Neural progenitor cell (in vitro differentiated cells): Measurements from ENCODE around the gene MS4A7. TPM values are rescaled to one million over a fixed set of nuclear protein-coding genes. Genes with fewer than 3 reads are reported as not detected.
A peak's percentile ranks its signal among the peaks of the same experiment; 100 is the strongest.

Experiments
- DNase-seq: peaks from one replicate; pipeline ENCODE4 v3.0.0-alpha.2; 2016; ENCODE audit warnings: low spot score
- H2AFZ ChIP-seq: fragments of 200-600 bp; sonication (generic); replicated peaks from 2 replicates; pipeline ENCODE4 v1.6.1; 2016; ENCODE audit warnings: antibody characterized with exemption
- H3F3A ChIP-seq: fragments of 200-600 bp; sonication (generic); 2 replicates; pipeline ENCODE4 v1.6.1; 2016; ENCODE audit warnings: antibody characterized with exemption, low read depth
- H3K27ac ChIP-seq: fragments of 200-600 bp; sonication (generic); 2 replicates; pipeline ENCODE4 v1.5.1; 2016; ENCODE audit warnings: mild to moderate bottlenecking
- H3K27me3 ChIP-seq: fragments of 200-600 bp; sonication (generic); 2 replicates; pipeline ENCODE4 v1.6.1; 2016; ENCODE audit warnings: mild to moderate bottlenecking, moderate library complexity
- H3K36me3 ChIP-seq: fragments of 200-600 bp; sonication (generic); 2 replicates; pipeline ENCODE4 v1.5.1; 2016
- H3K4me1 ChIP-seq: fragments of 200-600 bp; sonication (generic); 2 replicates; pipeline ENCODE4 v1.6.1; 2016; ENCODE audit warnings: mixed run types
- H3K4me2 ChIP-seq: fragments of 200-600 bp; sonication (generic); 2 replicates; pipeline ENCODE4 v1.6.1; 2016
- H3K4me3 ChIP-seq: fragments of 200-600 bp; sonication (generic); 2 replicates; pipeline ENCODE4 v1.5.1; 2016
- H3K79me2 ChIP-seq: fragments of 200-600 bp; sonication (generic); 2 replicates; pipeline ENCODE4 v1.6.1; 2016; ENCODE audit warnings: low read depth
- H3K9ac ChIP-seq: fragments of 200-600 bp; sonication (generic); 2 replicates; pipeline ENCODE4 v1.6.1; 2016
- H3K9me3 ChIP-seq: fragments of 200-600 bp; sonication (generic); 2 replicates; pipeline ENCODE4 v1.5.1; 2016; ENCODE audit warnings: low read depth
- H4K20me1 ChIP-seq: fragments of 200-600 bp; sonication (generic); 2 replicates; pipeline ENCODE4 v1.6.1; 2016; ENCODE audit warnings: low read depth
- H3K27ac Mint-ChIP-seq: 3 replicates; pipeline ENCODE4 v1.8.0; 2021; ENCODE audit warnings: mixed read lengths
- H3K27me3 Mint-ChIP-seq: 2 replicates; pipeline ENCODE4 v1.8.0; 2022; ENCODE audit warnings: low read depth, mild to moderate bottlenecking, inconsistent platforms, moderate library complexity, mixed read lengths; ENCODE audit not compliant: insufficient read depth
- H3K36me3 Mint-ChIP-seq: 3 replicates; pipeline ENCODE4 v1.8.0; 2021; ENCODE audit warnings: mixed read lengths
- H3K4me1 Mint-ChIP-seq: 3 replicates; pipeline ENCODE4 v1.8.0; 2021; ENCODE audit warnings: mixed read lengths
- H3K4me3 Mint-ChIP-seq: 3 replicates; pipeline ENCODE4 v1.8.0; 2021; ENCODE audit warnings: mild to moderate bottlenecking, moderate library complexity, mixed read lengths
- H3K9me3 Mint-ChIP-seq: 3 replicates; pipeline ENCODE4 v1.8.0; 2020; ENCODE audit warnings: mixed read lengths
- CTCF ChIP-seq: fragments of 200-600 bp; sonication (generic); IDR thresholded peaks from 2 replicates; pipeline ENCODE4 v1.5.1; 2017; ENCODE audit warnings: antibody characterized with exemption, mild to moderate bottlenecking
- EZH2 ChIP-seq: fragments of 200-600 bp; sonication (generic); IDR thresholded peaks from 2 replicates; pipeline ENCODE4 v1.6.1; 2017; ENCODE audit warnings: antibody characterized with exemption, mild to moderate bottlenecking, moderate library complexity
- EZH2phosphoT487 ChIP-seq: fragments of 200-600 bp; sonication (generic); IDR thresholded peaks from 2 replicates; pipeline ENCODE4 v1.6.1; 2017; ENCODE audit warnings: antibody characterized with exemption
- total RNA-seq: library from RNA; depleted of rRNA; stranded (reverse); fragments of >200 nt; gene quantifications from 2 replicates; pipeline ENCODE4 v1.2.3, GENCODE V29; 2015; ENCODE audit warnings: low replicate concordance

Gene MS4A7
- total RNA-seq, 1 donor from 2014 or later, result not detected

DNA sequence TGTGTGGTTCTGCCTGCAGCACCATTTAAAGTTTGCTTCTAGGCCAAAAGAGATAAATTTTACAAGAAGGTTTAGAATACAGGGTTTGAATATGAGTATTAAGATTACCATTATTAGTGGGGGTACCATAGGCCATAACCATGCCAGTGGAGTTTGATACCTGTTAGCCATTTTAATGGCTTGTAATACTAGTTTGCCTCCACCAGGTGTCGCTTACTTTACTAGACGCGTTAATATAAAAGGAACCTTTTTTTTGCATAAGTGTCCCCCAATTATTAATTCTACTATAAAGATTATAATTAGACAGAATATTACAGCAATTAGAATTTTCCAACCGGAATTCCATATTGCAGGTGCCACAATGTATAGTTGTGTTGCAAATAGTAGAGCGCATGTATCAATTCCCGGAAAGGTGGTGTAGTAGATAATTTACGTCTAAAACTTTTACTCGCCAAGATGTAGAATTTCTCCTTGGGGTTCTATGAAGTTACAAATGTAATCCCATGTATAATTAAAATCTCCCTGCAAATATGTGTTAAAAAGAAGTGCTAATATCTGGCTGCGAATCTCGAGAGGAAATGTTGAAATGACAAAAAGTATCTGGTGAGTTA, 35.1 kb upstream of the MS4A7 start:
- no peaks in the 10 kb centered on the region for H3K4me1 ChIP-seq
- no peak overlapping the region for H3K27ac Mint-ChIP-seq
- H3K4me2 ChIP-seq, result no peak overlapping the region
- no peaks in the 10 kb centered on the region for H3K79me2 ChIP-seq
- no peaks in the 10 kb centered on the region for H3K9me3 ChIP-seq
- no peaks in the 10 kb centered on the region for H3K9me3 Mint-ChIP-seq
- H2AFZ ChIP-seq, result no peak overlapping the region
- no peak overlapping the region for H3K27ac ChIP-seq
- H3K4me3 ChIP-seq, result no peak overlapping the region
- H3K27me3 ChIP-seq, result no peaks in the 10 kb centered on the region
- no peaks in the 10 kb centered on the region for H3K36me3 ChIP-seq
- TF ChIP-seq CTCF, result peak; percentile 71
- TF ChIP-seq EZH2, result no peak
- H4K20me1 ChIP-seq, result no peaks in the 10 kb centered on the region
- H3K36me3 Mint-ChIP-seq, result no peaks in the 10 kb centered on the region
- no peak overlapping the region for H3K4me3 Mint-ChIP-seq
- peak; percentile 11 for DNase-seq
- H3K9ac ChIP-seq, result no peak overlapping the region
- no peaks in the 10 kb centered on the region for H3K4me1 Mint-ChIP-seq
- no peaks in the 10 kb centered on the region for H3F3A ChIP-seq
- peaks cover 3% of the 10 kb centered on the region for H3K27me3 Mint-ChIP-seq

- Histone ChIP-seq H3K4me3 (no peak overlapping the region), H3F3A (no peaks in the 10 kb centered on the region), H2AFZ (no peak overlapping the region), H4K20me1 (no peaks in the 10 kb centered on the region), H3K27ac (no peak overlapping the region), H3K9me3 (no peaks in the 10 kb centered on the region), H3K27me3 (no peaks in the 10 kb centered on the region), H3K4me2 (no peak overlapping the region), H3K36me3 (no peaks in the 10 kb centered on the region), H3K79me2 (no peaks in the 10 kb centered on the region), H3K9ac (no peak overlapping the region), H3K4me1 (no peaks in the 10 kb centered on the region)
- H3K27me3 Mint-ChIP-seq, result peaks cover 3% of the 10 kb centered on the region
- no peaks in the 10 kb centered on the region for H3K36me3 Mint-ChIP-seq
- no peak for DNase-seq
- H3K4me1 Mint-ChIP-seq, result no peaks in the 10 kb centered on the region
- TF ChIP-seq EZH2phosphoT487 (no peak), EZH2 (no peak), CTCF (no peak)
- H3K4me3 Mint-ChIP-seq, result no peak overlapping the region
- no peaks in the 10 kb centered on the region for H3K9me3 Mint-ChIP-seq
- H3K27ac Mint-ChIP-seq, result no peak overlapping the region
Measured at GRCh38 chr11:60344146-60344545, 34.2 kb upstream of the MS4A7 start.

DNA sequence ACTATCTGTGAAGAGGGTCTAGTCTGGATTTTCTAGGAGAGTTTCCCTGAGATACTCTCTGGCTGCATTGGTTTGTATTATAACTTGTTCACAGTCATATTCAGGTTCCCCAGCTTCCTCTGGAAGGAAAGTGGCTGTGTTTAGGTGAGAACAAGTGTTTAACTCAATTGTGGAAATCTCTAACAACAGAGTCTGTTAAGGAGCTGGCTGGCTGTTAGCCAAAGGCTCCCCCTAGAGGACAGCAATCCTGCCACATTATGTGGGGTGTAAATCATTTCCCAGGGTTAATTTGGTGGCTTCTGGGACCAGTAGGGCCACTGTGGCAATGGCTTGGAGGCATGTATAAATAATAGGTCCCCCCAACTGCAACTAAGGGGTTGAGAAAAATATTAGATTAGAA, 32.8 kb upstream of the MS4A7 start:
- Histone ChIP-seq H3F3A (no peaks in the 10 kb centered on the region), H3K9me3 (no peaks in the 10 kb centered on the region), H4K20me1 (no peaks in the 10 kb centered on the region), H3K4me2 (no peak overlapping the region), H3K9ac (no peak overlapping the region), H3K79me2 (no peaks in the 10 kb centered on the region), H2AFZ (peak overlapping the region; percentile 52), H3K36me3 (no peaks in the 10 kb centered on the region), H3K4me1 (no peaks in the 10 kb centered on the region), H3K27me3 (no peaks in the 10 kb centered on the region), H3K4me3 (no peak overlapping the region), H3K27ac (no peak overlapping the region)
- H3K27me3 Mint-ChIP-seq, result peaks cover 3% of the 10 kb centered on the region
- no peak overlapping the region for H3K4me3 Mint-ChIP-seq
- TF ChIP-seq EZH2phosphoT487 (no peak), CTCF (peak; percentile 68), EZH2 (no peak)
- H3K36me3 Mint-ChIP-seq, result no peaks in the 10 kb centered on the region
- H3K27ac Mint-ChIP-seq, result no peak overlapping the region
- peak; percentile 39 for DNase-seq
- H3K9me3 Mint-ChIP-seq, result no peaks in the 10 kb centered on the region
- no peaks in the 10 kb centered on the region for H3K4me1 Mint-ChIP-seq
